Measurements from ENCODE around the gene F12.

DNA sequence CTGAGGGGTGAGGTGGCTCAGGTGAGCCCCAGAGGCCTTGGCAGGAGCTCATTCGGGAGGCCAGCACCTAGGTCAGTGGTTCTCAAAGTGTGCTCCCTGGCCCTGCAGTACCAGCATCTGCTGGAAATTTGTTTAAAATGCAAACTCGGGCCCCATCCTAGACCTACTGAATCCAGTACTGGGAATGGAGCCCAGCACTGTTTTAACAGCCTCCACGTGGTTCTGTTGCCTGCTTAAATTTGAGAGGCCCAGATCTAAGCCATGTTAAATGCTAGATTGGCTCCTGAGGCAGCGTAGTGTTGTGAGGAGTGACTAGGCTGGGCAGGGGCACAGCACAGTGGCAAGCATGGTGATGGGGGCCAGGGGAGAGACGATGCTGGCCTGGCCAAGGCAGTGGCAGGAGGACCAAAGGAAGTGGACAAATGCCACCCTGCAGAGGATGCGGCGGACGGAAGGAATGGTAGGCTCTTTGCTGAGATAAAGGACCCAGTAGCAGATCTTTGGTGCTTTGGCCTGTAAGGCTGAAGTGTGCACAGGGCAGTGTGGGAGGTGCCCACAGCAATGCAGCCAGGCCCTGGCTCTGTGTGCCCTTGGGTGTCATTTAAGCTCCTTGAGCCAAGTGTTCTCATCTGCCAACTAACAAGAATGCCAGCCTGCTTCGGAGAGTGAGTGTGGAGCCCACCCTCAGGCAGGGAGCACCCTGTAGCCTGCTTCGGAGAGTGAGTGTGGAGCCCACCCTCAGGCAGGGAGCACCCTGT lies 41.5 kb upstream of the F12 start:
- TF ChIP-seq ZNF138 (CRISPR knock-in tag; conservative IDR thresholded peaks at IDR 0.05) (no peak), SMAD4 (CRISPR knock-in tag; IDR thresholded peaks at IDR 0.05) (no peak), ZNF219 (CRISPR knock-in tag; IDR thresholded peaks at IDR 0.05; ENCODE audit: borderline replicate concordance) (no peak)
- TF ChIP-seq, protein P1, sequence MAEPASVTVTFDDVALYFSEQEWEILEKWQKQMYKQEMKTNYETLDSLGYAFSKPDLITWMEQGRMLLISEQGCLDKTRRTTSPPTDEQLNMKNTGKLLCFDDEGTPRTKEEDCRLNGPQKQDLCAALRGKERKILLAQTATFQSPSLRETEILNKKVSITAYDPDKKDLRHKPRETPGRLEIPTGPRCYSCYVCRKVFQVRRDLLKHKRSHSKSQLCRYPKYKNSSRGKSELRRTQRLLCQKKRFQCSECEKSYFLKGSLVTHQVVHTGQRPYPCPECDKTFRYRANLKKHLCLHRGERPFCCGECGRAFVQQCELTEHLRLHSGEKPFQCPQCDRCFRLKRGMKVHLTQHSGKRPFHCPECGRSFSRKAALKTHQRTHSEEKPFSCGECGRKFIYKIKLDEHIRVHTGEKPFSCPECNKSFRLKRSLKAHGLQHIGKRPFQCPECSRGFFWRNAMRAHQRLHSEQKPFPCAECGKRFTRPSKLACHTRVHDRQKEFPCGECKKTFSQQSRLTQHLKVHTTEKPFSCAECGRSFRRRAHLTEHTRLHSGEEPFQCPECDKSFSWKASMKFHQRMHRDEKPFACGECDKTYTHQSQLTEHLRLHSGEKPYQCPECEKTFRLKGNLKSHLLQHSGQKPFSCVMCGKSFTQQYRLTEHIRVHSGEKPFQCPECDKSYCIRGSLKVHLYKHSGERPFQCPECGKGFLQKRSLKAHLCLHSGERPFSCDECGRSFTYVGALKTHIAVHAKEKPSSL (CRISPR knock-in tag; conservative IDR thresholded peaks at IDR 0.05): no peak
- TF ChIP-seq, protein P2, sequence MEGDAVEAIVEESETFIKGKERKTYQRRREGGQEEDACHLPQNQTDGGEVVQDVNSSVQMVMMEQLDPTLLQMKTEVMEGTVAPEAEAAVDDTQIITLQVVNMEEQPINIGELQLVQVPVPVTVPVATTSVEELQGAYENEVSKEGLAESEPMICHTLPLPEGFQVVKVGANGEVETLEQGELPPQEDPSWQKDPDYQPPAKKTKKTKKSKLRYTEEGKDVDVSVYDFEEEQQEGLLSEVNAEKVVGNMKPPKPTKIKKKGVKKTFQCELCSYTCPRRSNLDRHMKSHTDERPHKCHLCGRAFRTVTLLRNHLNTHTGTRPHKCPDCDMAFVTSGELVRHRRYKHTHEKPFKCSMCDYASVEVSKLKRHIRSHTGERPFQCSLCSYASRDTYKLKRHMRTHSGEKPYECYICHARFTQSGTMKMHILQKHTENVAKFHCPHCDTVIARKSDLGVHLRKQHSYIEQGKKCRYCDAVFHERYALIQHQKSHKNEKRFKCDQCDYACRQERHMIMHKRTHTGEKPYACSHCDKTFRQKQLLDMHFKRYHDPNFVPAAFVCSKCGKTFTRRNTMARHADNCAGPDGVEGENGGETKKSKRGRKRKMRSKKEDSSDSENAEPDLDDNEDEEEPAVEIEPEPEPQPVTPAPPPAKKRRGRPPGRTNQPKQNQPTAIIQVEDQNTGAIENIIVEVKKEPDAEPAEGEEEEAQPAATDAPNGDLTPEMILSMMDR (IDR thresholded peaks at IDR 0.05): no peak
- TF ChIP-seq, protein P3, sequence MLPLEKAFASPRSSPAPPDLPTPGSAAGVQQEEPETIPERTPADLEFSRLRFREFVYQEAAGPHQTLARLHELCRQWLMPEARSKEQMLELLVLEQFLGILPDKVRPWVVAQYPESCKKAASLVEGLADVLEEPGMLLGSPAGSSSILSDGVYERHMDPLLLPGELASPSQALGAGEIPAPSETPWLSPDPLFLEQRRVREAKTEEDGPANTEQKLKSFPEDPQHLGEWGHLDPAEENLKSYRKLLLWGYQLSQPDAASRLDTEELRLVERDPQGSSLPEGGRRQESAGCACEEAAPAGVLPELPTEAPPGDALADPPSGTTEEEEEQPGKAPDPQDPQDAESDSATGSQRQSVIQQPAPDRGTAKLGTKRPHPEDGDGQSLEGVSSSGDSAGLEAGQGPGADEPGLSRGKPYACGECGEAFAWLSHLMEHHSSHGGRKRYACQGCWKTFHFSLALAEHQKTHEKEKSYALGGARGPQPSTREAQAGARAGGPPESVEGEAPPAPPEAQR (CRISPR knock-in tag; IDR thresholded peaks at IDR 0.05): no peak

Data from WTC11 (cell line).